Embryonic facial prominence (tissue), 1 donor: ENCODE measurements around the gene LRBA.
"Not testable (repeated sequence)": the region's sequence is repeated elsewhere in the genome, so short reads cannot be mapped to it uniquely, and the experiment has no call there.

ENCODE experiments used
- DNase-seq: peaks from one replicate; pipeline ENCODE4 v3.0.0-alpha.2; 2016; ENCODE audit errors: extremely low spot score

Gene LRBA

GRCh38 chr4:151015459-151016347, 619 bp upstream of the LRBA start:
- DNase-seq = peak; percentile 61

- DNase-seq = no peak
Observed at GRCh38 chr4:151013944-151014343, 1.1 kb downstream of the LRBA start.

- no peak for DNase-seq
Observed at GRCh38 chr4:151013491-151013890, 1.6 kb downstream of the LRBA start.

GRCh38 chr4:151012820-151013219, 2.3 kb downstream of the LRBA start:
- DNase-seq = no peak

- no peak for DNase-seq
Observed at GRCh38 chr4:151012376-151012775, 2.7 kb downstream of the LRBA start.

GRCh38 chr4:151004222-151004621, 10.9 kb downstream of the LRBA start:
- DNase-seq = no peak

- DNase-seq = no peak
Observed at GRCh38 chr4:151000747-151001429, 14.2 kb downstream of the LRBA start.

GRCh38 chr4:150999086-150999485, 16.0 kb downstream of the LRBA start:
- DNase-seq = no peak

GRCh38 chr4:150997141-150997540, 17.9 kb downstream of the LRBA start:
- no peak for DNase-seq

GRCh38 chr4:150994721-150995120, 20.4 kb downstream of the LRBA start:
- DNase-seq = no peak

- DNase-seq = not testable (repeated sequence)
Observed at GRCh38 chr4:150993577-150993976, 21.5 kb downstream of the LRBA start.

GRCh38 chr4:150990993-150991392, 24.1 kb downstream of the LRBA start:
- DNase-seq = no peak

GRCh38 chr4:150990250-150990649, 24.8 kb downstream of the LRBA start:
- no peak for DNase-seq

GRCh38 chr4:150988238-150988637, 26.8 kb downstream of the LRBA start:
- no peak for DNase-seq

GRCh38 chr4:150987204-150987603, 27.9 kb downstream of the LRBA start:
- DNase-seq = no peak

GRCh38 chr4:150986085-150986484, 29.0 kb downstream of the LRBA start:
- DNase-seq = no peak

GRCh38 chr4:150983851-150984250, 31.2 kb downstream of the LRBA start:
- no peak for DNase-seq

GRCh38 chr4:150982557-150983233, 32.4 kb downstream of the LRBA start:
- no peak for DNase-seq

- no peak for DNase-seq
Observed at GRCh38 chr4:150978738-150979575, 36.1 kb downstream of the LRBA start.

GRCh38 chr4:150976478-150977118, 38.5 kb downstream of the LRBA start:
- DNase-seq = no peak

- no peak for DNase-seq
Observed at GRCh38 chr4:150974750-150975149, 40.3 kb downstream of the LRBA start.
